Gastrocnemius medialis (tissue), 4 donors: ENCODE measurements around the gene ADGRD2. TPM values are rescaled to one million over a fixed set of nuclear protein-coding genes. Genes with fewer than 3 reads are reported as not detected.

Experiments
- ATAC-seq, 2 donors: fragments of 150-250 bp; one replicate each; pipeline ENCODE4 v1.9.1; 2016
- DNase-seq, 2 donors: peaks; one replicate each; pipeline ENCODE4 v3.0.0-alpha.2; 2019
- H3K27ac ChIP-seq, 4 donors: fragments of 200-600 bp; sonication (generic); 1 replicate in 1 of 4; 2 replicates in 3 of 4; pipeline ENCODE4 v1.5.1; 2016 to 2018; ENCODE audit warnings: mild to moderate bottlenecking in 2 of 4, moderate library complexity in 1 of 4
- H3K27me3 ChIP-seq, 3 donors: fragments of 200-600 bp; sonication (generic) in 2 of 3; 1 replicate in 1 of 3; 2 replicates in 2 of 3; pipeline versions ENCODE4 v1.5.1 to v1.6.0; 2016 to 2019; ENCODE audit warnings: mild to moderate bottlenecking in 1 of 3, moderate library complexity in 1 of 3
- H3K36me3 ChIP-seq, 2 donors: fragments of 200-600 bp; sonication (generic) in 1 of 2; one replicate each; pipeline ENCODE4 v1.5.1; 2017 to 2018
- H3K4me1 ChIP-seq, 2 donors: fragments of 200-600 bp; sonication (generic) in 1 of 2; one replicate each; pipeline ENCODE4 v1.5.1; 2016 to 2017; ENCODE audit warnings: mild to moderate bottlenecking in 2 of 2
- H3K4me3 ChIP-seq, 4 donors: fragments of 200-600 bp; sonication (generic) in 3 of 4; 1 replicate in 1 of 4; 2 replicates in 3 of 4; pipeline ENCODE4 v1.5.1; 2016 to 2019; ENCODE audit warnings: mild to moderate bottlenecking in 2 of 4
- H3K9me3 ChIP-seq, 3 donors: fragments of 200-600 bp; sonication (generic) in 2 of 3; 1 replicate in 1 of 3; 2 replicates in 2 of 3; pipeline ENCODE4 v1.5.1; 2016 to 2019
- CTCF ChIP-seq, 5 experiments: fragments of 450-650 bp in 3 of 5; fragments of 200-600 bp in 2 of 5; sonication (generic) in 2 of 5; IDR thresholded peaks in 4 of 5; conservative IDR thresholded peaks in 1 of 5; 1 replicate in 4 of 5; 2 replicates in 1 of 5; pipeline ENCODE4 v1.5.1; 2016 to 2019; ENCODE audit warnings: antibody characterized with exemption in 5 of 5, mild to moderate bottlenecking in 3 of 5, moderate library complexity in 3 of 5
- POLR2A ChIP-seq, 2 donors: fragments of 450-650 bp; IDR thresholded peaks; one replicate each; pipeline ENCODE4 v1.6.1; 2017; ENCODE audit warnings: antibody characterized with exemption in 2 of 2, mild to moderate bottlenecking in 2 of 2, moderate library complexity in 2 of 2
- in situ Hi-C, 4 donors: fragments of 200-750 bp; cut with MboI; loops; one replicate each; pipeline versions ENCODE4 v1.15.0 to v1.8.0; 2017; ENCODE audit warnings: low sequenced_read_pairs in 4 of 4
- intact Hi-C: fragments of 100-400 bp; cut with DNase I; formaldehyde crosslinking; loops from one replicate; pipeline ENCODE4 v1.15.1; 2023; ENCODE audit warnings: low total_unique reads
- total RNA-seq, 4 donors: library from RNA; depleted of rRNA; stranded (reverse); fragments of >200 nt; gene quantifications; one replicate each; pipeline versions ENCODE4 v1.1.0 to v1.2.3, GENCODE V29; 2016

ADGRD2 gene
- total RNA-seq, 4 donors from 2014 or later = not detected

GRCh38 chr9:124511426-124511840, 61.2 kb downstream of the ADGRD2 start:
- ATAC-seq (no peak), DNase-seq (no peak)
- intact Hi-C loops (no loop called here), in situ Hi-C loops (no loop called here)
- no peaks in the 10 kb centered on the region for H3K36me3 ChIP-seq
- H3K4me1 ChIP-seq = no peaks in the 10 kb centered on the region
- no peaks in the 10 kb centered on the region for H3K27me3 ChIP-seq
- no peak for TF ChIP-seq CTCF (IDR thresholded peaks at IDR 0.05 in 4 of 5, conservative IDR thresholded peaks at IDR 0.05 in 1 of 5)
- TF ChIP-seq POLR2A (IDR thresholded peaks at IDR 0.05) = no peak
- H3K9me3 ChIP-seq = no peaks in the 10 kb centered on the region
- H3K27ac ChIP-seq = no peak overlapping the region
- H3K4me3 ChIP-seq = no peak overlapping the region

DNA sequence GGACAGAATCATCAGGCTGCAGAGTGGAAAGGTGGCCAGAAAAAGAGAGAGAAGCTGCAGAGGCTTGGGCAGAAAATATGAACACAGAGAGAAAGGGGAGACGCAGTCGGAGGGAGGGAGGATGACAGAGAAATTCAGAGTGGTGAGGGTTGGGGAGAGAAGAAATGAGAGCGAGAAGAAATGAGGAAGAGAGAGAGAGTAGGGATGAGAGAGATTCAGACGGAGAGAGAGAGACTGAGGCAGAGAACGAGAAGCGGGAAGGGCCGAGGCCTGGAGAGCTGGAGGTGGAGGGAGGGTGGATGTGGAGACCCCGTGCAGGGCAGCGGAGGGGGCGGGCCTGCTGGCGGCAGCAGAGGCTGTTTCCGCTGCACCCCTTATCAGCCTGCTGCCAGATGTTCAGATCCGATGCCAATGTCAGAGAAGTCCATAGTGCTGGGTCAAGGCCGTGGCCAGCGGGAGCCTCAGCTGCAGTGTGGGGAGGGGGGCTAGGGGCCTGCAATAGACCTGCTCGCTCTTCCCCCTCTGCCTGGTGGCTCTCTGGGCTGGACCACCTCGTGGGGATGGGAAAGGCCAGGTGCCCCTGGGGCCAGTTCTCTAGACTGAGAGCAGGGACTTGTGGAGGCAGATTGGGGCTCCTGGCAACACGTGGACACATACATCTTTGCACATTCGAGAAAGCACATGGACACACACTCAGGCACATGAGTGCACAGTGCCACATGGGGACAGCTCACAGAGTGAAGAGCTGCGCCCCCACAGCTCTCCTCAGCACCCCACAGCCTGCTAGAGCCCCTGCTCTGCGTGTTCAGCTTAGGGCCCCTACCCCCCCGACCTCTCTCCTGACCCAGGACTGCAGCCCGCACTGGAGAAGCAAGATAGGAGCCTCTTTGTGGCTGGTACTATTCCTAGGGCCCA, 61.9 kb downstream of the ADGRD2 start:
- H3K27me3 ChIP-seq = no peaks in the 10 kb centered on the region
- no peaks in the 10 kb centered on the region for H3K9me3 ChIP-seq
- no peak overlapping the region for H3K4me3 ChIP-seq
- in situ Hi-C loops (no loop called here), intact Hi-C loops (no loop called here)
- H3K27ac ChIP-seq = no peak overlapping the region
- ATAC-seq = no peak
- H3K4me1 ChIP-seq = no peaks in the 10 kb centered on the region
- no peaks in the 10 kb centered on the region for H3K36me3 ChIP-seq
- no peak for TF ChIP-seq CTCF (IDR thresholded peaks at IDR 0.05 in 4 of 5, conservative IDR thresholded peaks at IDR 0.05 in 1 of 5)
- no peak for TF ChIP-seq POLR2A (IDR thresholded peaks at IDR 0.05)
- no peak for DNase-seq

DNA sequence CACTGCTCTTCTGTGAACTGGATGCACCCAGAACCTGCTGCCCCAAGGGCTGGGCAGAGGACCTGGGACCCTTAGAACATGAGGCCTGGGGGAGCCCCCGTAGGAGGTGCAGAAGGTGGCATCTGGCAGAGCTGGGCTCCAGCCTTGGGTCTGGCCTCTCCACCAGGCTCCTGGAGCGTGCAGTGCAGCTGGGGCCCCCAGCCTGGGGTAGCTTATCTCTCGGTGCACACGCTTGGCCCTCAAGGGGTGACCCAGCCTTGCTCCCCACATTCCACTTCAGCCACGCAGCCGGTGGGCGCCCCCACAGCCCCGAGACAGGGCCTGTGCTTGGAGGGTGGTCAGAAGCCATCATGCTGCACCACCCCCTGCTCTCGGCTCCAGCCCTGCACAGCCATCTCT, 62.6 kb downstream of the ADGRD2 start:
- no peak for ATAC-seq
- in situ Hi-C loops (no loop called here), intact Hi-C loops (no loop called here)
- no peak for DNase-seq
- Histone ChIP-seq H3K9me3 (no peaks in the 10 kb centered on the region), H3K27me3 (no peaks in the 10 kb centered on the region), H3K4me3 (no peak overlapping the region), H3K27ac (no peak overlapping the region), H3K4me1 (no peaks in the 10 kb centered on the region), H3K36me3 (no peaks in the 10 kb centered on the region)
- TF ChIP-seq CTCF (IDR thresholded peaks at IDR 0.05 in 4 of 5, conservative IDR thresholded peaks at IDR 0.05 in 1 of 5) = no peak
- no peak for TF ChIP-seq POLR2A (IDR thresholded peaks at IDR 0.05)

DNA sequence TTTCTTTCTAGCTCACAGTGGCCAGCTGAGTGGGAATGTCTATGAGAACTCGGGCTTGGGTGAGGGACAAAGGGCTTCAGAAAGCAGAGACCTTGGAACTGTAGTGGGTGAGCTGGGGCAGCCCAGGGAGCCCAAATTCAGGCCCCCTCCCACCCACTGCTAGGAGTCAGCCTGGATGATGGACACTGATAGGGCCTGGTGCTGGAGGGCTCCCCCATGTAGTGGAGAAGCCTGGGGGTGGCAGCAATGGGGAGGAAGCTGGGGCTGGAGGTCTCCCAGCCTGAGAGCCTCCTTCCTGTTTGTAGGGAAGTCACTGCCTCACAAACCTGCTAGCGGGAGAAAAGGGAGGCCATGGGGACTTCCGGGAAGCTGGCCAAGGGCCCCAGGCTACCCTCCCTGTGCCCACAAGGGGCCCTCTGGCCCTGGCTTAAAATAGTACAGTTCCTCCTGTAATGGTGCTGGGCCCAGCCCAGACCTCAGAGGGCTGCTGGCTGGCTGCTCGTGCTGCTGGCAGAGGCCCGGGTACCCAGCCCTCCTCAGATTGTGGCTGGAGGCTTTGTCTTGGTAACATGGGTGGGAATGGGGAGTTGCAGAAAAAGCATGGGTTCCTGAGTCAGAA, 63.2 kb downstream of the ADGRD2 start:
- no peaks in the 10 kb centered on the region for H3K9me3 ChIP-seq
- no peaks in the 10 kb centered on the region for H3K27me3 ChIP-seq
- intact Hi-C loops (no loop called here), in situ Hi-C loops (no loop called here)
- H3K4me1 ChIP-seq = no peaks in the 10 kb centered on the region
- H3K36me3 ChIP-seq = no peaks in the 10 kb centered on the region
- no peak for ATAC-seq
- no peak overlapping the region for H3K4me3 ChIP-seq
- TF ChIP-seq POLR2A (IDR thresholded peaks at IDR 0.05) = no peak
- no peak for TF ChIP-seq CTCF (IDR thresholded peaks at IDR 0.05 in 4 of 5, conservative IDR thresholded peaks at IDR 0.05 in 1 of 5)
- no peak overlapping the region for H3K27ac ChIP-seq
- DNase-seq = no peak
